ENCODE results near the gene KRT82. TPM values are rescaled to one million over a fixed set of nuclear protein-coding genes. Genes with fewer than 3 reads are reported as not detected.
"Not testable (repeated sequence)": the region's sequence is repeated elsewhere in the genome, so short reads cannot be mapped to it uniquely, and the experiment has no call there.

The KRT82 gene
- total and polyA plus RNA-seq, 12 donors = not detected

DNA sequence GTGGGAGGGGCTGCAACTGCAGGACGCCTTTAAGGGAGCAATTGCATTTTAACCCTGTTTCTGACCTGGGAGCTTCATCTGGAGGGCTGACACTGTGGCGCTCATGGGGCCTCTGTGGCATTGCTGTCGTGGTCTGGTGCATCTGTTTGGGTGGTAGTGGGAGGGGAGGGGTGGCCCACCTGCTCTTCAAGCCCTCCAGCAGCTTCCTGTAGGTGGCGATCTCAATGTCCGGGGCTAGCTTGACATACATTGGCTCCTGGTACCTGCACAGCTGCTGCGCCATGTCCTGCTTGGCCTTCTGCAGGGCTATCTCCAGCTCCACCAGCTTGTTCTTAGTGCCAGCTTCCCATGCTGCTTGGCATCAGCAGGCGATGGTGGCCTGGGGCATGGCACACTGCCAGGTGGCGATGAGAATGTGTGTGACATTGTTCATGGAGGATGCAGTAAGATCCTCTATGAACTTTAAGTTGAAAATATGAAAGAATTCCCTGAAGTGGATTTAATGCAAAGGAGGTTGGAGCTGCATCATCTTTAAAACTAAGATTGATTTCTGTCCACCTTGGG, 7.7 kb upstream of the KRT82 start:
- H3K4me3 ChIP-seq = no peak overlapping the region
- H3K27ac ChIP-seq = no peak overlapping the region
- H3K36me3 ChIP-seq (replicated peaks in 1 of 2) = no peaks in the 10 kb centered on the region
- intact Hi-C loops (cut with DNase I) = no loop called here
- no peak for DNase-seq
- WGBS, 4 donors = 69 to 90% (median 74%) methylated on average over 5 to 8 of the region's 8 CpGs
- no peaks in the 10 kb centered on the region for H3K27me3 ChIP-seq
- no peak for TF ChIP-seq POLR2A (IDR thresholded peaks at IDR 0.05)
- TF ChIP-seq, protein P1, sequence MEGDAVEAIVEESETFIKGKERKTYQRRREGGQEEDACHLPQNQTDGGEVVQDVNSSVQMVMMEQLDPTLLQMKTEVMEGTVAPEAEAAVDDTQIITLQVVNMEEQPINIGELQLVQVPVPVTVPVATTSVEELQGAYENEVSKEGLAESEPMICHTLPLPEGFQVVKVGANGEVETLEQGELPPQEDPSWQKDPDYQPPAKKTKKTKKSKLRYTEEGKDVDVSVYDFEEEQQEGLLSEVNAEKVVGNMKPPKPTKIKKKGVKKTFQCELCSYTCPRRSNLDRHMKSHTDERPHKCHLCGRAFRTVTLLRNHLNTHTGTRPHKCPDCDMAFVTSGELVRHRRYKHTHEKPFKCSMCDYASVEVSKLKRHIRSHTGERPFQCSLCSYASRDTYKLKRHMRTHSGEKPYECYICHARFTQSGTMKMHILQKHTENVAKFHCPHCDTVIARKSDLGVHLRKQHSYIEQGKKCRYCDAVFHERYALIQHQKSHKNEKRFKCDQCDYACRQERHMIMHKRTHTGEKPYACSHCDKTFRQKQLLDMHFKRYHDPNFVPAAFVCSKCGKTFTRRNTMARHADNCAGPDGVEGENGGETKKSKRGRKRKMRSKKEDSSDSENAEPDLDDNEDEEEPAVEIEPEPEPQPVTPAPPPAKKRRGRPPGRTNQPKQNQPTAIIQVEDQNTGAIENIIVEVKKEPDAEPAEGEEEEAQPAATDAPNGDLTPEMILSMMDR (IDR thresholded peaks at IDR 0.05) = no peak
- no peaks in the 10 kb centered on the region for H3K4me1 ChIP-seq (replicated peaks in 1 of 2)
- no peaks in the 10 kb centered on the region for H3K9me3 ChIP-seq (replicated peaks in 1 of 3)

DNA sequence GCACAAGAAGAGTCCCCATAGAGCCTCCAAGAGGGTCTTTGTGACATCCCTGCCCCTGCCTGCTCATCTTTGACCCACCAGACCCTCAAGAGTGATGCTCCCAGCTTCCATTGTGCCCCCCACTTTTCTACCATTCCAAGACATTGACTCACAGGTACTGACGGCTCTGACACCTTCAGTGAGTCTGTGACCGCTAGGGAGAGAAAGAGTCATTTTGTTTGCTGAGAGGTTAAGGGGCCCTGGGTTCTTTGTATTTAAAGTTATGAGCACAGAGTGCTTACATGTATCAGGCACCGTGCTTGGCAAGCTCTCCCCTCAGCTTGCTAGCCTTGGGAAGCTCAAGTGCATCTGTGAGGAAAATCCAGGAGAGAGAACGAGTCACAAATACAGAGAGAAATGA, 7.1 kb upstream of the KRT82 start:
- H3K27me3 ChIP-seq = no peaks in the 10 kb centered on the region
- no peak for DNase-seq
- H3K27ac ChIP-seq = no peak overlapping the region
- H3K4me1 ChIP-seq (replicated peaks in 1 of 2) = no peaks in the 10 kb centered on the region
- no peaks in the 10 kb centered on the region for H3K36me3 ChIP-seq (replicated peaks in 1 of 2)
- WGBS, 4 donors = 47 to 58% (median 51%) methylated on average over 4 of the region's 4 CpGs
- TF ChIP-seq, protein P1 (IDR thresholded peaks at IDR 0.05) = no peak
- TF ChIP-seq POLR2A (IDR thresholded peaks at IDR 0.05) = no peak
- intact Hi-C loops (cut with DNase I) = no loop called here
- no peaks in the 10 kb centered on the region for H3K9me3 ChIP-seq (replicated peaks in 1 of 3)
- no peak overlapping the region for H3K4me3 ChIP-seq

DNA sequence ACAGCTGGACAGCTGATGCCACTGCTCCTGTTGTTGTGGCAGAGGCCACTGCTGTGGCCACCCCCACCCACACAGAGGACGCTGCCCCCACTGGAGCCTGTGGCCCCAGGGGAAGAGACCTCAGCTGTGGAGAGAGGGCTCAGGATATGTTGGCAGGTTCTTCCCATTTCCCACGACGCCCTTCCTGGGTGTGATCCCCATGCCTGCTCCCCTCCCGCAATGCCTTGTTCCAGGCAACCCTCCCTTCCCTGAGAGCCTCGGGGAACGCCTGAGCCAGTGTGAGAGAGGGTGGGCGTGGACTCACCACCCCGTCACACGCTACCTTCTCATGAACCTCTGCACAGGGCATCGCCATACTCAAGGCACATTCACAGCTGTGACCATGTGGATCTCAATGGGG, 5.7 kb upstream of the KRT82 start:
- TF ChIP-seq, protein P1 (IDR thresholded peaks at IDR 0.05) = no peak
- TF ChIP-seq POLR2A (IDR thresholded peaks at IDR 0.05) = no peak
- intact Hi-C loops (cut with DNase I) = no loop called here
- H3K36me3 ChIP-seq (replicated peaks in 1 of 2) = no peaks in the 10 kb centered on the region
- no peak for DNase-seq
- no peaks in the 10 kb centered on the region for H3K9me3 ChIP-seq (replicated peaks in 1 of 3)
- no peaks in the 10 kb centered on the region for H3K27me3 ChIP-seq
- H3K27ac ChIP-seq = no peak overlapping the region
- WGBS, 4 donors = 81 to 91% (median 84%) methylated on average over 9 to 10 of the region's 10 CpGs
- H3K4me3 ChIP-seq = no peak overlapping the region
- H3K4me1 ChIP-seq (replicated peaks in 1 of 2) = no peaks in the 10 kb centered on the region

DNA sequence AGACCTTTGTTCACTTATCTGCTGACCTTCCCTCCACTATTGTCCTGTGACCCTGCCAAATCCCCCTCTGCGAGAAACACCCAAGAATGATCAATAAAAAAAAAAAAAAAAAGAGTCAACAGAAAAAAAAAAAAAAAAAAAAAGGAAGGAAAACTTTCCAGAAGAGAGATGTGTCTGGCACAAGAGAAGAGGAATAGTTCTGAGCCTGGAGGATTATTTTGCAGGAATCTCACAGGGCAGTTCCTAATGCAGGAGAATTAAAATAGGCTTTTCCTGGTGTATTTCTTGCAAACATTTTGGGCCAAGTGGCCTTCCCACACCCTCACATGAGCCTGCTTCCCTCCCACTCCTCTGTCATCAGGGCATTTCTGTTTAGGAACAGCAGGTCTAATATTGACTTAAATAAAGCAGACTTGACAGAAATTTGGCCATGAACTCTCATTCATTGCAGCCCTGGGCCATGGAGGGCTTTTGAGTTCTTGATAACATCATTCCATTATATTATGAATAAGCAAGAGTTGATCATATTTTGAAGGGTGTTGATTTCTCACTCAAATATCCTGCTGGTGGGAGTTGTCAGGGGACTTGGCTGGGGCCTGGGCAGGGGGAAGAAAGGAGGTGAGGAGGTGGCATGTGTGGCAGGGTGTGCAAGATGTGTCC, 4.6 kb upstream of the KRT82 start:
- WGBS, 4 donors = 67% methylated on average over 1 of the region's 1 CpG; no CpG with 5 or more reads in 3 of the 4 donors
- intact Hi-C loops (cut with DNase I); H3K27ac ChIP-seq; H3K4me1 ChIP-seq (replicated peaks in 1 of 2); H3K9me3 ChIP-seq (replicated peaks in 1 of 3); H3K4me3 ChIP-seq; H3K27me3 ChIP-seq; H3K36me3 ChIP-seq (replicated peaks in 1 of 2); DNase-seq: not testable (repeated sequence)

GRCh38 chr12:52407918-52408317, 1.8 kb upstream of the KRT82 start:
- no peaks in the 10 kb centered on the region for H3K4me1 ChIP-seq (replicated peaks in 1 of 2)
- H3K36me3 ChIP-seq (replicated peaks in 1 of 2) = no peaks in the 10 kb centered on the region
- H3K27me3 ChIP-seq = no peaks in the 10 kb centered on the region
- TF ChIP-seq, protein P1 (IDR thresholded peaks at IDR 0.05) = no peak
- no peak for TF ChIP-seq POLR2A (IDR thresholded peaks at IDR 0.05)
- intact Hi-C loops (cut with DNase I) = no loop called here
- H3K27ac ChIP-seq = no peak overlapping the region
- no peaks in the 10 kb centered on the region for H3K9me3 ChIP-seq (replicated peaks in 1 of 3)
- WGBS, 4 donors = 77 to 100% (median 84%) methylated on average over 1 to 5 of the region's 5 CpGs
- DNase-seq = no peak
- H3K4me3 ChIP-seq = no peak overlapping the region

Measured in adrenal gland (tissue), 12 donors.